ENCODE data around the gene SF3A2.

Gene SF3A2

DNA sequence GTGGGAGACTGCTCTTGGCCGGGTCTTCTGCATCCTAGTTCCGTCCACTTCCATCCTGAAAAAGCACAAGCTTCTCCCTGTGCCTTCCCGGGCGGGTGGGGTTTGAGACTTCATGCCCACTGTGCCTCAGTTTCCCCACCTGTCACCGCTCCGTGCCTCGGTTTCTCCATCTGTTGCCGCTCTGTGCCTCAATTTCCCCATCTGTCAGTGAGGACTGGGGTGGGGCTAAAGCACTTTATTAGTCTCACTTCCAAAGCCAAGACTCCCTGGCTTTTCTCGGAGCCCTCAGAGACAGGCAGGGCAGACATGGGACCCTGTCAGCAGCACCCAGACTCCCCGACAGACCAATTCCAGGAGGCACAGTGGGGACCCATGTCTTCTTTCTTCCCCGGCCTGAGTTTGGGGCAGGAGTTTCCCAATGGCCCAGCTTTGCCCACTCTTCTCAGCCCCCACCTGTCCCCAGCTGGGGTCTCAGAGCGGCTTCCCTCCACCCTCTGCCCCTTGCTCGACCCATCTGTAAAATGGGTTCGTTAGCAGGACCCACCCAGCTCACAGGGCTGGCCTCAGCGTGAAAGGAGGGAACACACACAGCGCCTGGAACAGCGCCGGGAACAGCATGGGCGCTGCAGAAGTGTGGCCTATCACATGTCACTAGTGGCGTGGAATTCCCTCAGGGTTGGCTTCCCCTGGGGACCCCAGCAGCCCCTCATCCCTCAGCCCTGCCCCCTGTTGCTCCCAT, 49.9 kb downstream of the SF3A2 start:
- in situ Hi-C loops (cut with HindIII; ENCODE audit: low sequenced_read_pairs), result no loop called here
- TF ChIP-seq, protein P1, sequence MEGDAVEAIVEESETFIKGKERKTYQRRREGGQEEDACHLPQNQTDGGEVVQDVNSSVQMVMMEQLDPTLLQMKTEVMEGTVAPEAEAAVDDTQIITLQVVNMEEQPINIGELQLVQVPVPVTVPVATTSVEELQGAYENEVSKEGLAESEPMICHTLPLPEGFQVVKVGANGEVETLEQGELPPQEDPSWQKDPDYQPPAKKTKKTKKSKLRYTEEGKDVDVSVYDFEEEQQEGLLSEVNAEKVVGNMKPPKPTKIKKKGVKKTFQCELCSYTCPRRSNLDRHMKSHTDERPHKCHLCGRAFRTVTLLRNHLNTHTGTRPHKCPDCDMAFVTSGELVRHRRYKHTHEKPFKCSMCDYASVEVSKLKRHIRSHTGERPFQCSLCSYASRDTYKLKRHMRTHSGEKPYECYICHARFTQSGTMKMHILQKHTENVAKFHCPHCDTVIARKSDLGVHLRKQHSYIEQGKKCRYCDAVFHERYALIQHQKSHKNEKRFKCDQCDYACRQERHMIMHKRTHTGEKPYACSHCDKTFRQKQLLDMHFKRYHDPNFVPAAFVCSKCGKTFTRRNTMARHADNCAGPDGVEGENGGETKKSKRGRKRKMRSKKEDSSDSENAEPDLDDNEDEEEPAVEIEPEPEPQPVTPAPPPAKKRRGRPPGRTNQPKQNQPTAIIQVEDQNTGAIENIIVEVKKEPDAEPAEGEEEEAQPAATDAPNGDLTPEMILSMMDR (IDR thresholded peaks at IDR 0.05; ENCODE audit: low read depth, low read length), result no peak
- DNase-seq (ENCODE audit: low read depth, low spot score), result no peak

GRCh38 chr19:2287585-2288337, 51.1 kb downstream of the SF3A2 start:
- no peak for DNase-seq (ENCODE audit: low read depth, low spot score)
- in situ Hi-C loops (cut with HindIII; ENCODE audit: low sequenced_read_pairs), result no loop called here
- TF ChIP-seq, protein P1 (IDR thresholded peaks at IDR 0.05; ENCODE audit: low read depth, low read length), result no peak
- no peak overlapping the region for H3K4me3 ChIP-seq (ENCODE audit: low read depth, low read length)

More for the DNA sequence above, 49.9 kb downstream of the SF3A2 start:
- no peak overlapping the region for H3K4me3 ChIP-seq (ENCODE audit: low read depth, low read length)

DNA sequence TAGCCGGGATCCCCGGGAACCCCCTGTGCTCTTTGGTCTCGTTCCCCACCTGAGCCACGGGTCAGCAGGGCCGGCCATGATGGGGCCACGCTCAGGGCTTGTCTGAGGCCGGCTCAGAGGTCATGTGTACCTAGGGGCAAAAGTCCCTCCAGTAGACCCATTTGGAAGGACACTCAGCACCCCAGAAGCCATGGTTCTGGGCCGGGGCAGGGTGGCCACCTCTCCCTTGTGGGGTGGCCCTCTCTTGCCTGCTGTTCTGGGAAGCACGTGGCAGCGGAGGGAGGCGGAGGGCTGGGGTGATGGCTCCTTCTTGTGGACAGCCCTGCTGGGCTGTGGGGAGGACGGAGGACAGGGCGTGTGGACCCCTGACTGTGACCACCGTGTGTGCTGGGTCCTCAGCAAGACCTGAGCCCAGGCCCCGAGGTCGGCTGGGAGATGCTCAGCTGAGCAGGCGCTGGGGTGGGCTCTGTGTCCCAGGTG, 51.8 kb downstream of the SF3A2 start:
- in situ Hi-C loops (cut with HindIII; ENCODE audit: low sequenced_read_pairs), result no loop called here
- TF ChIP-seq, protein P1 (IDR thresholded peaks at IDR 0.05; ENCODE audit: low read depth, low read length), result no peak
- no peak for DNase-seq (ENCODE audit: low read depth, low spot score)
- no peak overlapping the region for H3K4me3 ChIP-seq (ENCODE audit: low read depth, low read length)

DNA sequence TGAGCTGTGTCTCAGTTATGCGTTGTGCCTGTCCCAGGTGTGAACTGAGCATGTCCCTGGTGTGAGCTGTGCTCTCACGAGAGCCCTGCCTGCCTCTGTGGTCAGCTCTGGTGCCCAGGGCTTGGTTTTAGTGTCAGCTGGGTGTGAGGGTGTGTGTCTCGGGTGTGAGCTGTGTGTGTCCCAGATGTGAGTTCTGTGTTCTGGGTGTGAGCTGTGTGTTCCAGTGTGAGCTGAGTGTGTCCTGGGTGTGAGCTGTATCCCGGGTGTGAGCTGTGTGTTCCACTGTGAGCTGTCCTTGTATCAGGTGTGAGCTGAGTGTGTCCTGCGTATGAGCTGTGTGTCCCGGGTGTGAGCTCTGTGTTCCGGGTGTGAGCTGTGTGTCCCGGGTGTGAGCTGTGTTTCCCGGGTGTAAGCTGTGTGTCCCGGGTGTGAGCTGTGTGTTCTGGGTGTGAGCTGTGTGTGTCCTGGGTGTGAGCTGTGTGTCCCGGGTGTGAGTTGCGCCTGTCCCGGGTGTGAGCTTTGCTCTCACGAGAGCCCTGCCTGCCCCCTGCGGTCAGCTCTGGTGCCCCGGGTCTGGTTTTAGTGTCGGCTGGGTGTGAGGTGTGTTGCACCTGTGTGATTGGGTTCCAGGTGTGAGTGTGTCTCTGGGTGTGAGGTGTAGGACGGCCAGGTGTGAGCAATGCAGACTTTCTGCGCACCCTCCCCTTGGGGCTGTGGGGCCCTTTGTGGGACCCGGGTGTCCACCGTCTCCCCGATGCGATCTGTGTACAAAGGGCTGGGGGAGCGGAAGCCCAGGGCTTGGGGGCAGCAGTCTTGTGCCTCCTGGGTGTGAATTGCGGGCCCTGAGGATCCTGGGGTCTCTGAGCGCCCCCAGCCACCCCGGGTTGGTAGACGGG, 52.4 kb downstream of the SF3A2 start:
- in situ Hi-C loops (cut with HindIII; ENCODE audit: low sequenced_read_pairs), result no loop called here
- no peak overlapping the region for H3K4me3 ChIP-seq (ENCODE audit: low read depth, low read length)
- TF ChIP-seq, protein P1 (IDR thresholded peaks at IDR 0.05; ENCODE audit: low read depth, low read length), result no peak
- DNase-seq (ENCODE audit: low read depth, low spot score), result no peak

DNA sequence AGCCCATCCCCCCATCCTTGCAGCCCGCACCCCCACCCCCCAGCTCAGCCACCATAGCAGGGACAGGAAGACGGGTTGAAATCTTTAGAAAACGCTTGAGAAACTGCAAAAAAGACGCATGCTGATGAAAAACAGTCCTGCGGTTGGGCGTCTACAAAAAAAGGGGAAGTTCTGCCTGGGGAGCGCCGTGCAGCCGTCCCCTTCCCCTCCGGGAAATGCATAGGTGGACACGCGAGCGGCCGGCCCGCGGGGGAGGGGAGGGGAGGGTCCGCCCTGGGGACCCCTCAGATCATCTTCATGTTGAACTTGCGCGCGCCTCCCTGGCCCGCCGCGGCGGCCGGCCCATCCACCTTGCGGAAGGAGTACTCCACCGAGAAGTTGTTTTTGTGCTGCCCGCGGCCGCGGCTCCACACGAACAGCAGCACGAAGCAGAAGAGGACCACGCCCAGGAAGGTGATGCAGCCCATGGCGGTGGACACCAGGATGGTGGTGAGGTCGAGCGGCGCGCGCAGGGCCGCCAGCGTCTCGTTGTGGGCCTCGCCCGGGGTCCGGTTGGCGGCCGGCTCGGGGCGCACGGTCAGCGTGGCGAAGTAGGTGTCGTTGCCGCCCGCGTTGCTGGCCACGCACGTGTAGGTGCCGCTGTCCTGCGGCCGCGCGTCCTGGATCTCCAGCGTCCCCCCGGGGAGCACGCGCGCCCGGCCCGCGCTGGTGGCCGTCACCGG, 53.3 kb downstream of the SF3A2 start:
- in situ Hi-C loops (cut with HindIII; ENCODE audit: low sequenced_read_pairs), result no loop called here
- no peak overlapping the region for H3K4me3 ChIP-seq (ENCODE audit: low read depth, low read length)
- TF ChIP-seq, protein P1 (IDR thresholded peaks at IDR 0.05; ENCODE audit: low read depth, low read length), result no peak
- DNase-seq (ENCODE audit: low read depth, low spot score), result no peak
